ENCODE results near the gene MRPS35.
"Not testable (repeated sequence)": the region's sequence is repeated elsewhere in the genome, so short reads cannot be mapped to it uniquely, and the experiment has no call there.

MRPS35 gene

GRCh38 chr12:27709212-27709931 is 1.3 kb upstream of the MRPS35 start:
- DNase-seq (ENCODE audit: low read depth), result no peak

- DNase-seq (ENCODE audit: low read depth), result no peak
Observed at GRCh38 chr12:27709932-27710591, 570 bp upstream of the MRPS35 start.

GRCh38 chr12:27711317-27711682 is 668 bp downstream of the MRPS35 start:
- DNase-seq (ENCODE audit: low read depth), result no peak

GRCh38 chr12:27711967-27712366 is 1.3 kb downstream of the MRPS35 start:
- DNase-seq (ENCODE audit: low read depth), result no peak

- no peak for DNase-seq (ENCODE audit: low read depth)
Observed at GRCh38 chr12:27723212-27723611, 12.6 kb downstream of the MRPS35 start.

- DNase-seq (ENCODE audit: low read depth), result no peak
Observed at GRCh38 chr12:27730097-27730588, 19.5 kb downstream of the MRPS35 start.

GRCh38 chr12:27732281-27732680 is 21.6 kb downstream of the MRPS35 start:
- DNase-seq (ENCODE audit: low read depth), result no peak

GRCh38 chr12:27733052-27733656 is 22.5 kb downstream of the MRPS35 start:
- no peak for DNase-seq (ENCODE audit: low read depth)

- DNase-seq (ENCODE audit: low read depth), result no peak
Observed at GRCh38 chr12:27733791-27734190, 23.2 kb downstream of the MRPS35 start.

GRCh38 chr12:27734321-27734720 is 23.7 kb downstream of the MRPS35 start:
- DNase-seq (ENCODE audit: low read depth), result not testable (repeated sequence)

- DNase-seq (ENCODE audit: low read depth), result no peak
Observed at GRCh38 chr12:27743601-27744000, 33.0 kb downstream of the MRPS35 start.

GRCh38 chr12:27745734-27746133 is 35.1 kb downstream of the MRPS35 start:
- not testable (repeated sequence) for DNase-seq (ENCODE audit: low read depth)

- DNase-seq (ENCODE audit: low read depth), result no peak
Observed at GRCh38 chr12:27747111-27747820, 36.6 kb downstream of the MRPS35 start.

GRCh38 chr12:27751386-27752047 is 40.9 kb downstream of the MRPS35 start:
- DNase-seq (ENCODE audit: low read depth), result no peak

- DNase-seq (ENCODE audit: low read depth), result no peak
Observed at GRCh38 chr12:27754795-27755194, 44.2 kb downstream of the MRPS35 start.

GRCh38 chr12:27756670-27757195 is 46.1 kb downstream of the MRPS35 start:
- no peak for DNase-seq (ENCODE audit: low read depth)

GRCh38 chr12:27762757-27763156 is 52.1 kb downstream of the MRPS35 start:
- no peak for DNase-seq (ENCODE audit: low read depth)

- DNase-seq (ENCODE audit: low read depth), result no peak
Observed at GRCh38 chr12:27766587-27766986, 56.0 kb downstream of the MRPS35 start.

- DNase-seq (ENCODE audit: low read depth), result no peak
Observed at GRCh38 chr12:27769142-27769673, 58.6 kb downstream of the MRPS35 start.

- no peak for DNase-seq (ENCODE audit: low read depth)
Observed at GRCh38 chr12:27771481-27772327, 61.1 kb downstream of the MRPS35 start.
